Measurements from ENCODE around the gene ATXN1. TPM values are rescaled to one million over a fixed set of nuclear protein-coding genes. Genes with fewer than 3 reads are reported as not detected.
"Not testable (repeated sequence)": the region's sequence is repeated elsewhere in the genome, so short reads cannot be mapped to it uniquely, and the experiment has no call there.

ATXN1 gene
- polyA plus RNA-seq, 3 donors from 2014 or later = 6.9 to 14.7 (median 8.0) TPM

- H3K36me3 Mint-ChIP-seq; H3K27ac Mint-ChIP-seq; DNase-seq; H3K4me1 Mint-ChIP-seq; H3K4me3 Mint-ChIP-seq; H3K9me3 Mint-ChIP-seq; H3K27me3 Mint-ChIP-seq (ENCODE audit: low read depth in 3 of 3): not testable (repeated sequence)
These were observed 147.1 kb downstream of the ATXN1 start for GRCh38 chr6:16614143-16614542.

- not testable (repeated sequence) for DNase-seq; H3K9me3 Mint-ChIP-seq; H3K4me3 Mint-ChIP-seq; H3K27me3 Mint-ChIP-seq (ENCODE audit: low read depth in 3 of 3); H3K4me1 Mint-ChIP-seq; H3K27ac Mint-ChIP-seq
- H3K36me3 Mint-ChIP-seq = peaks cover 4 to 10% (median 6%) of the 10 kb centered on the region in 3 donors
These were observed 147.8 kb downstream of the ATXN1 start for GRCh38 chr6:16613504-16613903.

- no peak overlapping the region for H3K27ac Mint-ChIP-seq
- DNase-seq = no peak
- H3K9me3 Mint-ChIP-seq = no peaks in the 10 kb centered on the region
- H3K4me3 Mint-ChIP-seq = no peak overlapping the region
- H3K4me1 Mint-ChIP-seq = peaks cover 2 to 5% of the 10 kb centered on the region in 2 donors
- H3K36me3 Mint-ChIP-seq = peaks cover 6 to 17% (median 16%) of the 10 kb centered on the region in 3 donors
- peaks cover 0 to 2% (median 0%) of the 10 kb centered on the region in 3 donors for H3K27me3 Mint-ChIP-seq (ENCODE audit: low read depth in 3 of 3)
These were observed 152.8 kb downstream of the ATXN1 start for GRCh38 chr6:16608444-16608843.

GRCh38 chr6:16602035-16602434 lies 159.2 kb downstream of the ATXN1 start:
- no peak for DNase-seq
- peaks cover 0 to 1% (median 0%) of the 10 kb centered on the region in 3 donors for H3K27me3 Mint-ChIP-seq (ENCODE audit: low read depth in 3 of 3)
- peaks cover 11 to 16% of the 10 kb centered on the region in 2 donors for H3K4me1 Mint-ChIP-seq
- H3K4me3 Mint-ChIP-seq = no peak overlapping the region
- no peaks in the 10 kb centered on the region for H3K9me3 Mint-ChIP-seq
- peaks cover 0 to 10% (median 0%) of the 10 kb centered on the region in 3 donors for H3K36me3 Mint-ChIP-seq
- no peak overlapping the region for H3K27ac Mint-ChIP-seq

GRCh38 chr6:16600701-16601100 lies 160.6 kb downstream of the ATXN1 start:
- DNase-seq = no peak
- H3K27me3 Mint-ChIP-seq (ENCODE audit: low read depth in 3 of 3) = peaks cover 0 to 1% (median 0%) of the 10 kb centered on the region in 3 donors
- peaks cover 11 to 16% of the 10 kb centered on the region in 2 donors for H3K4me1 Mint-ChIP-seq
- no peaks in the 10 kb centered on the region for H3K9me3 Mint-ChIP-seq
- H3K36me3 Mint-ChIP-seq = peaks cover 0 to 9% (median 0%) of the 10 kb centered on the region in 3 donors
- no peak overlapping the region for H3K27ac Mint-ChIP-seq
- H3K4me3 Mint-ChIP-seq = no peak overlapping the region

- DNase-seq = no peak
- no peak overlapping the region for H3K27ac Mint-ChIP-seq
- peaks cover 0 to 7% (median 0%) of the 10 kb centered on the region in 3 donors for H3K36me3 Mint-ChIP-seq
- peaks cover 0 to 1% (median 0%) of the 10 kb centered on the region in 3 donors for H3K27me3 Mint-ChIP-seq (ENCODE audit: low read depth in 3 of 3)
- no peak overlapping the region for H3K4me3 Mint-ChIP-seq
- H3K4me1 Mint-ChIP-seq = peaks cover 11 to 16% of the 10 kb centered on the region in 2 donors
- H3K9me3 Mint-ChIP-seq = no peaks in the 10 kb centered on the region
These were observed 161.2 kb downstream of the ATXN1 start for GRCh38 chr6:16600026-16600425.

- H3K27ac Mint-ChIP-seq = no peak overlapping the region
- no peak for DNase-seq
- no peak overlapping the region for H3K4me3 Mint-ChIP-seq
- H3K4me1 Mint-ChIP-seq = peaks cover 8 to 16% of the 10 kb centered on the region in 2 donors
- peaks cover 0 to 2% (median 0%) of the 10 kb centered on the region in 6 donors for H3K9me3 Mint-ChIP-seq
- peaks cover 0 to 3% (median 0%) of the 10 kb centered on the region in 3 donors for H3K36me3 Mint-ChIP-seq
- H3K27me3 Mint-ChIP-seq (ENCODE audit: low read depth in 3 of 3) = peaks cover 0 to 2% (median 0%) of the 10 kb centered on the region in 3 donors
These were observed 164.5 kb downstream of the ATXN1 start for GRCh38 chr6:16596616-16597331.

GRCh38 chr6:16595514-16596120 lies 165.6 kb downstream of the ATXN1 start:
- Mint-ChIP-seq H3K27me3 (ENCODE audit: low read depth in 3 of 3) (peaks cover 0 to 5% (median 2%) of the 10 kb centered on the region in 3 donors), H3K4me3 (no peak overlapping the region), H3K9me3 (peaks cover 0 to 2% (median 0%) of the 10 kb centered on the region in 6 donors), H3K36me3 (peaks cover 0 to 3% (median 0%) of the 10 kb centered on the region in 3 donors), H3K4me1 (peaks cover 8 to 12% of the 10 kb centered on the region in 2 donors), H3K27ac (no peak overlapping the region)
- DNase-seq = no peak

- Mint-ChIP-seq H3K4me3 (no peak overlapping the region), H3K9me3 (peaks cover 0 to 2% (median 0%) of the 10 kb centered on the region in 6 donors), H3K27ac (no peak overlapping the region), H3K27me3 (ENCODE audit: low read depth in 3 of 3) (peaks cover 0 to 5% (median 2%) of the 10 kb centered on the region in 3 donors), H3K4me1 (peaks cover 2 to 4% of the 10 kb centered on the region in 2 donors), H3K36me3 (peaks cover 0 to 3% (median 0%) of the 10 kb centered on the region in 3 donors)
- no peak for DNase-seq
These were observed 166.4 kb downstream of the ATXN1 start for GRCh38 chr6:16594849-16595248.

- DNase-seq = no peak
- H3K27ac Mint-ChIP-seq = peak overlapping the region in 1 of 6 donors; percentile 33
- no peak overlapping the region for H3K4me3 Mint-ChIP-seq
- H3K9me3 Mint-ChIP-seq = peaks cover 0 to 2% (median 0%) of the 10 kb centered on the region in 6 donors
- H3K27me3 Mint-ChIP-seq (ENCODE audit: low read depth in 3 of 3) = peaks cover 0 to 6% (median 2%) of the 10 kb centered on the region in 3 donors
- H3K36me3 Mint-ChIP-seq = peaks cover 0 to 6% (median 6%) of the 10 kb centered on the region in 3 donors
- H3K4me1 Mint-ChIP-seq = no peaks in the 10 kb centered on the region
These were observed 168.9 kb downstream of the ATXN1 start for GRCh38 chr6:16592223-16592911.

- no peak for DNase-seq
- peaks cover 0 to 2% (median 0%) of the 10 kb centered on the region in 6 donors for H3K9me3 Mint-ChIP-seq
- peaks cover 0 to 6% (median 6%) of the 10 kb centered on the region in 3 donors for H3K36me3 Mint-ChIP-seq
- H3K4me1 Mint-ChIP-seq = no peaks in the 10 kb centered on the region
- H3K4me3 Mint-ChIP-seq = no peak overlapping the region
- peak overlapping the region in 1 of 6 donors; percentile 9 for H3K27ac Mint-ChIP-seq
- H3K27me3 Mint-ChIP-seq (ENCODE audit: low read depth in 3 of 3) = peaks cover 0 to 6% (median 2%) of the 10 kb centered on the region in 3 donors
These were observed 169.7 kb downstream of the ATXN1 start for GRCh38 chr6:16591396-16592222.

GRCh38 chr6:16585805-16586204 lies 175.5 kb downstream of the ATXN1 start:
- Mint-ChIP-seq H3K4me1 (peaks cover 16 to 24% of the 10 kb centered on the region in 2 donors), H3K27ac (peak overlapping the region in 5 of 6 donors; percentile 3 to 50 (median 5)), H3K36me3 (peaks cover 4 to 22% (median 20%) of the 10 kb centered on the region in 3 donors), H3K27me3 (ENCODE audit: low read depth in 3 of 3) (peaks cover 0 to 2% (median 0%) of the 10 kb centered on the region in 3 donors), H3K9me3 (no peaks in the 10 kb centered on the region), H3K4me3 (peak overlapping the region in 4 of 5 donors; percentile 3 to 66 (median 48))
- DNase-seq = no peak
